C4-2B (cell line): ENCODE measurements around the gene IQSEC1.
"Not testable (repeated sequence)": the region's sequence is repeated elsewhere in the genome, so short reads cannot be mapped to it uniquely, and the experiment has no call there.

Experiments
- H3K27ac ChIP-seq: fragments of 450-650 bp; 2 replicates; pipeline ENCODE4 v1.5.1; 2017
- ZFX ChIP-seq: fragments of 450-650 bp; IDR thresholded peaks from 2 replicates; pipeline ENCODE4 v1.6.1; 2017
- TF ChIP-seq, protein P1 (sequence below): fragments of 450-650 bp; conservative IDR thresholded peaks from 2 replicates; pipeline ENCODE4 v1.5.1; 2017; ENCODE audit warnings: mild to moderate bottlenecking

IQSEC1 gene

DNA sequence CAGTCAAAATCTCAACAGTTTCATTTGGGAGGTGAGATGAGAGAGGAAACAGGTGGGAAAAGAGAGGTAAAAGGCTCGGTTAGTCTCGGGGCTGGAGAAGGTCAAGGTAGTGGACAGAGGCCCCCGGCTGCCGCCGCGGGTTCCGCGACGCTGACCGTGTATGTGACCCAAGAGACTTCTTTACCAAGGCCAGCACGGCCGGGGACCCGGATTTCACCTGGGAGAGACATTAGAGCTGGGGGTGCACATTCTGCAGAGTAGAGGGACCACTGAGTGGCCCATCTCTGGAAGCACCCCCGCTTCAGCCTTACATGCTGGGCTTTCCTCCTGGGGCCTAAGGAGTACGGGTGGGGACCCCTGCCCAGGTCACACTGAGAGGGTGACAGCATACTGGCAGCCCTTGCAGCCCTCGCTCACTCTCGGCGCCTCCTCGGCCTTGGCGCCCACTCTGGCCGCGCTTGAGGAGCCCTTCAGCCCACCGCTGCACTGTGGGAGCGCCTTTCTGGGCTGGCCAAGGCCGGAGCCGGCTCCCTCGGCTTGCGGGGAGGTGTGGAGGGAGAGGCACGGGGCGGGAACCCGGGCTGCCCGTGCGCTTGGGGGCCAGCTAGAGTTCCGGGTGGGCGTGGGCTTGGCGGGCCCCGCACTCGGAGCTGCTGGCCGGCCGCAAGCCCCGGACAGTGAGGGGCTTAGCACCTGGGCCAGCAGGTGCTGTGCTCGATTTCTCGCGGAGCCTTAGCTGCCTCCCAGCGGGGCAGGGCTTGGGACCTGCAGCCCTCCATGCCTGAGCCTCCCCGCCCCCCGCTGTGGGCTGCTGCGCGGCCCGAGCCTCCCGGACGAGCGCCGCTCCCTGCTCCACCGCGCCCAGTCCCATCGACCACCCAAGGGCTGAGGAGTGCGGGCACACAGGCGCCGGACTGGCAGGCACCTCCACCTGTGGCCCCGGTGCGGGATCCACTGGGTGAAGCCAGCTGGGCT, 190.6 kb downstream of the IQSEC1 start:
- no peak overlapping the region for H3K27ac ChIP-seq
- TF ChIP-seq, protein P1, sequence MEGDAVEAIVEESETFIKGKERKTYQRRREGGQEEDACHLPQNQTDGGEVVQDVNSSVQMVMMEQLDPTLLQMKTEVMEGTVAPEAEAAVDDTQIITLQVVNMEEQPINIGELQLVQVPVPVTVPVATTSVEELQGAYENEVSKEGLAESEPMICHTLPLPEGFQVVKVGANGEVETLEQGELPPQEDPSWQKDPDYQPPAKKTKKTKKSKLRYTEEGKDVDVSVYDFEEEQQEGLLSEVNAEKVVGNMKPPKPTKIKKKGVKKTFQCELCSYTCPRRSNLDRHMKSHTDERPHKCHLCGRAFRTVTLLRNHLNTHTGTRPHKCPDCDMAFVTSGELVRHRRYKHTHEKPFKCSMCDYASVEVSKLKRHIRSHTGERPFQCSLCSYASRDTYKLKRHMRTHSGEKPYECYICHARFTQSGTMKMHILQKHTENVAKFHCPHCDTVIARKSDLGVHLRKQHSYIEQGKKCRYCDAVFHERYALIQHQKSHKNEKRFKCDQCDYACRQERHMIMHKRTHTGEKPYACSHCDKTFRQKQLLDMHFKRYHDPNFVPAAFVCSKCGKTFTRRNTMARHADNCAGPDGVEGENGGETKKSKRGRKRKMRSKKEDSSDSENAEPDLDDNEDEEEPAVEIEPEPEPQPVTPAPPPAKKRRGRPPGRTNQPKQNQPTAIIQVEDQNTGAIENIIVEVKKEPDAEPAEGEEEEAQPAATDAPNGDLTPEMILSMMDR = no peak
- no peak for TF ChIP-seq ZFX

- not testable (repeated sequence) for H3K27ac ChIP-seq
These were observed 191.4 kb downstream of the IQSEC1 start for GRCh38 chr3:12881858-12882257.

- no peak for TF ChIP-seq ZFX
- TF ChIP-seq, protein P1 = no peak
- H3K27ac ChIP-seq = no peak overlapping the region
These were observed 193.9 kb downstream of the IQSEC1 start for GRCh38 chr3:12879191-12879815.

DNA sequence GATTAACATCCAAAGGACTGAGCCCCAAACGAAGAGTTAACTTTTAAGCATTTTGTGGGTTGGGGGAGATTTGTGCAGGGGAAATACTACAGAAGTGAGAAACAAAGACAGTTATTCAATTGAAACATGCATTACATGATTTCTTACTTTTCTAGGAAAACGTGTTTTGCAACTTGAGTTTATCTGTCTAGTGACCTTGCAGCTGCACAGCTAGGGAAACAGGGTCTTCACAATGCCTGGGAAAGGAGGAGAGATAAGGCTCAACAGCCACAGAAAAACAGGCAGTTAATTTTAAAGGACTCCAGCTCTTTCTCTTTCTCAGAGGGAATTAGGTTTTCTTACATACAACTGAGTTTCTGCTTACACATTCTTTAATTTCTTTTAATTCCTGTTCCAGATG, 194.5 kb downstream of the IQSEC1 start:
- H3K27ac ChIP-seq = not testable (repeated sequence)

GRCh38 chr3:12878141-12878574, 195.1 kb downstream of the IQSEC1 start:
- TF ChIP-seq ZFX = no peak
- TF ChIP-seq, protein P1 = no peak
- no peak overlapping the region for H3K27ac ChIP-seq

DNA sequence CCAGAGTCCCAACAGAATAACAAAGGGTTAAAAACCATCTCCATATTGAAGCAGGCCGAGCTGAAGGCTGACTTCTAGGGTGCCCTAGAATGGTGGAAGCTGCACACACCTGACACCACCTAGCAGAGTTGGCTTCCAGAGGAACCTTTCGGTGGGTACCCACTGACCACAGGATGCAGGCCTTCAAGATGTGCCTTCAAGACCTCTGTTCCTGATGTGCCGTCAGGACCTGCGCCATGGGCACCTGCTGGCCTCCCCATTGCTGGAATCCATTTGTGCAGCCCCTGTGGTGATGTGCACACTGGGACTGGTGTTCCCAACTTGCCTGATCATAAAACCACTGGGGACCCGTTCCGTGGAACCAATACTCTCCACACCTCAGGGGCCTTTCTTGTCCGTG, 196.2 kb downstream of the IQSEC1 start:
- TF ChIP-seq, protein P1 = no peak
- TF ChIP-seq ZFX = no peak
- no peak overlapping the region for H3K27ac ChIP-seq

GRCh38 chr3:12875857-12876836, 197.1 kb downstream of the IQSEC1 start:
- TF ChIP-seq, protein P1 = no peak
- TF ChIP-seq ZFX = no peak
- H3K27ac ChIP-seq = no peak overlapping the region
